ENCODE measurements around the gene DCC. TPM values are rescaled to one million over a fixed set of nuclear protein-coding genes. Genes with fewer than 3 reads are reported as not detected.

Gene DCC
- total RNA-seq, 1 experiment from 2014 or later: not detected

- ChIA-PET RAD21 (ENCODE audit: low non-redundant PET in 1 of 2, low total read pairs in 2 of 2, uncharacterized antibody in 2 of 2, unreplicated experiment in 2 of 2) (no interaction called here), POLR2A (no interaction called here), CTCF (no interaction called here)
- intact Hi-C loops (cut with micrococcal nuclease): no loop called here
- no peak for ATAC-seq
- Histone ChIP-seq H2AFZ (ENCODE audit: low read depth, low read length, poor library complexity, severe bottlenecking) (no peak overlapping the region), H3K9ac (ENCODE audit: low read length) (no peak overlapping the region), H3K36me3 (ENCODE audit: control insufficient read depth in 1 of 2, insufficient read depth in 2 of 2, low read length in 2 of 2) (no peaks in the 10 kb centered on the region), H4K20me1 (ENCODE audit: insufficient read depth) (no peaks in the 10 kb centered on the region), H3K27me3 (ENCODE audit: insufficient read depth, low read length) (no peaks in the 10 kb centered on the region), H3K9me2 (ENCODE audit: insufficient read depth) (no peaks in the 10 kb centered on the region), H3K4me2 (ENCODE audit: low read length) (no peak overlapping the region), H3K9me3 (ENCODE audit: control insufficient read depth in 1 of 2, insufficient read depth in 1 of 2, low read depth in 1 of 2, low read length in 2 of 2) (peaks cover 0 to 13% of the 10 kb centered on the region in 2 experiments; a peak in 3 of 4 replicates), H3K79me2 (ENCODE audit: insufficient read depth, low read length) (no peaks in the 10 kb centered on the region), H3K27ac (ENCODE audit: low read depth, low read length) (no peak overlapping the region), H3K4me3 (replicated peaks in 1 of 2; ENCODE audit: low read depth in 1 of 2, low read length in 2 of 2) (no peak overlapping the region), H3K4me1 (ENCODE audit: control insufficient read depth in 1 of 2, insufficient read depth in 2 of 2, low read length in 2 of 2) (no peaks in the 10 kb centered on the region)
- DNase-seq (ENCODE audit: low read depth, low spot score): no peak
- no TSS peak for BruUV-seq (replicated peaks)
- TF ChIP-seq SIN3A (IDR thresholded peaks at IDR 0.05; ENCODE audit: low read depth) (no peak), SP1 (IDR thresholded peaks at IDR 0.05; ENCODE audit: low read depth) (no peak), ZFX (IDR thresholded peaks at IDR 0.05) (no peak), YY1 (IDR thresholded peaks at IDR 0.05; ENCODE audit: extremely low read depth, insufficient replicate concordance, low read depth, low read length) (no peak), ZBTB33 (IDR thresholded peaks at IDR 0.05; ENCODE audit: extremely low read depth, insufficient replicate concordance, low read length) (no peak), REST (IDR thresholded peaks at IDR 0.05; ENCODE audit: low read depth) (no peak), CTCF (IDR thresholded peaks at IDR 0.05 in 2 of 3, conservative IDR thresholded peaks at IDR 0.05 in 1 of 3; ENCODE audit: borderline replicate concordance in 1 of 3, insufficient read depth in 1 of 3, low read depth in 2 of 3, low read length in 2 of 3) (no peak), ATF3 (IDR thresholded peaks at IDR 0.05) (no peak), TCF7L2 (IDR thresholded peaks at IDR 0.05; ENCODE audit: borderline replicate concordance, extremely low read depth, insufficient read depth, insufficient read length) (no peak), JUND (IDR thresholded peaks at IDR 0.05) (no peak), EZH2phosphoT487 (IDR thresholded peaks at IDR 0.05; ENCODE audit: borderline replicate concordance) (no peak), POLR2A (IDR thresholded peaks at IDR 0.05; ENCODE audit: borderline replicate concordance, extremely low read depth, insufficient read depth, insufficient read length) (no peak)
These were observed 361.4 kb downstream of the DCC start for GRCh38 chr18:52701219-52701935.

Data from HCT116 (cell line).